Ishikawa (cell line): Measurements from ENCODE around the gene OTP.

Source experiments
- CEBPB ChIP-seq: IDR thresholded peaks from 2 replicates; pipeline ENCODE4 v1.6.1; 2012
- CREB1 ChIP-seq: IDR thresholded peaks from 2 replicates; pipeline ENCODE4 v1.6.1; 2012; ENCODE audit warnings: low read depth
- EGR1 ChIP-seq: IDR thresholded peaks from 2 replicates; pipeline ENCODE4 v1.6.1; 2012
- EP300 ChIP-seq: IDR thresholded peaks from 2 replicates; pipeline ENCODE4 v1.6.1; 2012; ENCODE audit warnings: borderline replicate concordance
- FOXM1 ChIP-seq: IDR thresholded peaks from 2 replicates; pipeline ENCODE4 v1.6.1; 2012; ENCODE audit warnings: low read depth, borderline replicate concordance
- NFIC ChIP-seq: IDR thresholded peaks from 2 replicates; pipeline ENCODE4 v1.6.1; 2012
- RAD21 ChIP-seq: IDR thresholded peaks from 2 replicates; pipeline ENCODE4 v1.6.1; 2012; ENCODE audit warnings: low read depth
- TAF1 ChIP-seq: IDR thresholded peaks from 2 replicates; pipeline ENCODE4 v1.6.1; 2012; ENCODE audit warnings: low read depth, mild to moderate bottlenecking
- TCF12 ChIP-seq: IDR thresholded peaks from 2 replicates; pipeline ENCODE4 v1.6.1; 2012; ENCODE audit warnings: low read depth
- TEAD4 ChIP-seq: IDR thresholded peaks from 2 replicates; pipeline ENCODE4 v1.6.1; 2012
- YY1 ChIP-seq: IDR thresholded peaks from 2 replicates; pipeline ENCODE4 v1.6.1; 2012; ENCODE audit warnings: low read depth
- ZBTB7A ChIP-seq: IDR thresholded peaks from 2 replicates; pipeline ENCODE4 v1.6.1; 2012; ENCODE audit warnings: low read depth
- TF ChIP-seq, protein P1 (sequence below): IDR thresholded peaks from 2 replicates; pipeline ENCODE4 v1.6.1; 2012; ENCODE audit warnings: low read depth, mild to moderate bottlenecking
- TF ChIP-seq, protein P2 (sequence below): IDR thresholded peaks from 2 replicates; pipeline ENCODE4 v1.6.1; 2012
- TF ChIP-seq, protein P3 (sequence below): IDR thresholded peaks from 2 replicates; pipeline ENCODE4 v1.6.1; 2012

Gene OTP

DNA sequence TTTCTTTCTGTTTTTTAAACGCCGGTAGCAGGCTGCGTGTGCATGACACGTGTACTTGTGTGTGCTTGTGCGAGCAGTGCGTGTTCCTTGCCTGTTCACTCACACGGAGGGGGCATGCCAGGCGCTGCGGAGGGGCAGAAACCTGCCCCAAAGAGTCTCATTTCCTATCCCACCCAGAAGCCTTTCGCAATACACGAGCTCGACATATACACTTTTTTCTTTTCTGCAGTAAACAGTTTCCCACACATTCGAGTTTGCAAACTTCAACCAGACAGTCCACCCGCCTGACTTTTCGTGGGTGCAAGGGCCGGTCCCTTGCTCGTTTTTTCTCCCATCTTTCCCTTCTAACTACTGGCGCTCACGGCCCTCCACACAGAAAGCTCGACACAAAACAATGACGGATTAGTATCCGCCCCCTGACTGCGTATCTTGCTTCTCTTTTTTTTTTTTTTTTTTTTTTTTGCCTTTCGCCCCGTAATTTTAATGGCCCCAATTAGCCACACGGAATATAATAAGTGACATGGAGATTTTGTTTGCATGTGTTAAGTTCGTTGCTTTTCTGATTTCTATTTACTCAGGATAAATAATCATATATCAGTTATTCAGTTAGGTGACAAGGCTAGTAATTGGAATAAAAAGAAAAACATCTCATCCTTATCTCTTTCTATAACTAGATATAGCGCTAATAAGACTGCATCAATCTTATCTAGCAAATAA, 5.3 kb upstream of the OTP start:
- TF ChIP-seq ZBTB7A (no peak), RAD21 (no peak), CEBPB (no peak), EGR1 (no peak), TAF1 (no peak), NFIC (no peak), EP300 (no peak), TEAD4 (no peak), FOXM1 (no peak), YY1 (no peak), CREB1 (no peak), TCF12 (no peak)
- TF ChIP-seq, protein P1, sequence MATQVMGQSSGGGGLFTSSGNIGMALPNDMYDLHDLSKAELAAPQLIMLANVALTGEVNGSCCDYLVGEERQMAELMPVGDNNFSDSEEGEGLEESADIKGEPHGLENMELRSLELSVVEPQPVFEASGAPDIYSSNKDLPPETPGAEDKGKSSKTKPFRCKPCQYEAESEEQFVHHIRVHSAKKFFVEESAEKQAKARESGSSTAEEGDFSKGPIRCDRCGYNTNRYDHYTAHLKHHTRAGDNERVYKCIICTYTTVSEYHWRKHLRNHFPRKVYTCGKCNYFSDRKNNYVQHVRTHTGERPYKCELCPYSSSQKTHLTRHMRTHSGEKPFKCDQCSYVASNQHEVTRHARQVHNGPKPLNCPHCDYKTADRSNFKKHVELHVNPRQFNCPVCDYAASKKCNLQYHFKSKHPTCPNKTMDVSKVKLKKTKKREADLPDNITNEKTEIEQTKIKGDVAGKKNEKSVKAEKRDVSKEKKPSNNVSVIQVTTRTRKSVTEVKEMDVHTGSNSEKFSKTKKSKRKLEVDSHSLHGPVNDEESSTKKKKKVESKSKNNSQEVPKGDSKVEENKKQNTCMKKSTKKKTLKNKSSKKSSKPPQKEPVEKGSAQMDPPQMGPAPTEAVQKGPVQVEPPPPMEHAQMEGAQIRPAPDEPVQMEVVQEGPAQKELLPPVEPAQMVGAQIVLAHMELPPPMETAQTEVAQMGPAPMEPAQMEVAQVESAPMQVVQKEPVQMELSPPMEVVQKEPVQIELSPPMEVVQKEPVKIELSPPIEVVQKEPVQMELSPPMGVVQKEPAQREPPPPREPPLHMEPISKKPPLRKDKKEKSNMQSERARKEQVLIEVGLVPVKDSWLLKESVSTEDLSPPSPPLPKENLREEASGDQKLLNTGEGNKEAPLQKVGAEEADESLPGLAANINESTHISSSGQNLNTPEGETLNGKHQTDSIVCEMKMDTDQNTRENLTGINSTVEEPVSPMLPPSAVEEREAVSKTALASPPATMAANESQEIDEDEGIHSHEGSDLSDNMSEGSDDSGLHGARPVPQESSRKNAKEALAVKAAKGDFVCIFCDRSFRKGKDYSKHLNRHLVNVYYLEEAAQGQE = no peak
- TF ChIP-seq, protein P2, sequence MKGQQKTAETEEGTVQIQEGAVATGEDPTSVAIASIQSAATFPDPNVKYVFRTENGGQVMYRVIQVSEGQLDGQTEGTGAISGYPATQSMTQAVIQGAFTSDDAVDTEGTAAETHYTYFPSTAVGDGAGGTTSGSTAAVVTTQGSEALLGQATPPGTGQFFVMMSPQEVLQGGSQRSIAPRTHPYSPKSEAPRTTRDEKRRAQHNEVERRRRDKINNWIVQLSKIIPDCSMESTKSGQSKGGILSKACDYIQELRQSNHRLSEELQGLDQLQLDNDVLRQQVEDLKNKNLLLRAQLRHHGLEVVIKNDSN = no peak
- TF ChIP-seq, protein P3, sequence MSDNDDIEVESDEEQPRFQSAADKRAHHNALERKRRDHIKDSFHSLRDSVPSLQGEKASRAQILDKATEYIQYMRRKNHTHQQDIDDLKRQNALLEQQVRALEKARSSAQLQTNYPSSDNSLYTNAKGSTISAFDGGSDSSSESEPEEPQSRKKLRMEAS = no peak

DNA sequence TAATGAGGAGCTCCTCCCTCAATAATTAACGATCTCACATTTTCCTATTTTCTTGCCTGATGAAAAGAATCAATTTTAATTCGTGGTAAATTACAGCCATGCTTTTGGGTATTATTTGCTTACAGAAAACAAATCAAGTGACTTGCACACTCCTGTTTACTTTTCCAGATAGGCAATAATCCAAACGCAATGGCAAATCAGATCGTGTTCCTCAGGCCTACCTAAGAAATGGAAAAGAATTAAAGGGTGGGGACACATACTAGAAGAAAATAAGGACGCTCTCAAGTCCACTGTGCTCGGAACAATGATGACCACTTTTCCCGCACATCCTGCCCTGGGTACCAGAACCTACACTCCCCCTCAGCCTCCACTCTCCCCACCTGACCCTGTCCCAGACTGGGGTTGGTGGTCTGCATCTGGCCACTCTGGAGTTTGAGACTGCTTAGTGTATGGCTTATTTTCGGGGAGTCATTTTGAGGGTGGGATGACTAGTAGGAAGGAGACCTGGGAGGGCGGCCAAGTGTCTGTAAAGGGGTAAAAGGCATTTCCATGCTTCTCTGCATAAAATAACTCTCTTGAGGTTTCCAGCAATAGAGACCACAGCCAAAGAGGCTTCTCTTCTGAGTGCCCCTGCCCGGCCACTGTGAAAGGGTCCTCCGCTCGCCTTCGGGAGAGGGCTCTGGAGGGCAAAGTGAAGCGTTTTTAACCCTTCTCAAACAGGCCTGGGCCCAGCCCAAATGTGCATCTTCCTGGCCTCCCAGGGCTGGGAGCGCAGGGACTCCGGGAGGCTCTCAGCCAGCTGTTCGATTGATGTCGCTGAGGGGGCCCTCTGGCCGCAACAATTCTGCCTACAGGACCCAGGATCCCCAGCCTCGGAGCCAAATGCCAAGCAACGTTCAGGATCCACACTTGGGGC, 4.5 kb upstream of the OTP start:
- TF ChIP-seq NFIC = no peak
- no peak for TF ChIP-seq EP300
- TF ChIP-seq, protein P3 = no peak
- no peak for TF ChIP-seq EGR1
- no peak for TF ChIP-seq ZBTB7A
- TF ChIP-seq, protein P2 = no peak
- TF ChIP-seq CREB1 = no peak
- TF ChIP-seq TAF1 = no peak
- no peak for TF ChIP-seq FOXM1
- TF ChIP-seq RAD21 = no peak
- TF ChIP-seq, protein P1 = no peak
- TF ChIP-seq CEBPB = no peak
- no peak for TF ChIP-seq YY1
- TF ChIP-seq TEAD4 = no peak

DNA sequence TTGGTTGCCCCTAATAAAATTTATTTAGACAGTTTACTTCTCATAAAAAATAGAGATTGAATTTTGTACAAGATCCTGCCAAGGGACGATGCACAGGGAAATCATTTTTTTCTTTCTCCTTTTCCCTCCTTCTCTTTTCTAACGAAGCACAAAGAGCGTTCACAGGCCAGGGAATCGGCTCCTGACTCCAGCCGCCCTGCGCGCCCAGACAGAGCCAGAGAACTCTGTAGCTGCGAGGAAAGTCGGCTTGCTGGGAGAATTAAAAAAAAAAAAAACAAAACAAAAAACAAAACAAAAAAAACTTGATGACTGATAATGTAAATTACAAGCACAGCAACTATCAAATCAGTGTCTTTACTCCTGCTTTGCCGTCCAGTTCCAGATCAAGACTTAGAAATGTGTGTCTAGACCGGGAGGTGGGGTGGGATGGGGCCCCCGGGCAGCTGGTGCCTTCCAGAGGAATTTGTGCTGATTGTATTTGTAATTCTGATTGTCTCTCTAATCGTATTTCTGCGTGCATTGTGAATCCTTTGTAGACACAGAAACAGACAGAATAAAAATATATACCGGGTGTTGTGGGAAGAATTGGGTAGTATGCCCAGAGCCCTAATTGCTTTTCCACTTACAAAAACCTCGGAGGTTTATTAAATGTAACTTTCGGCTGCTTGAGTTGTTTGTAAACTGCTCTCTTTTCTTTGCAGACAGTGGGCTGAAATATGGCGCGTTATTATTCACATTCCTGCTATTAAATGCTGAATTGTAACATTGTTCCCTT, 3.6 kb upstream of the OTP start:
- no peak for TF ChIP-seq CEBPB
- no peak for TF ChIP-seq CREB1
- TF ChIP-seq ZBTB7A = no peak
- no peak for TF ChIP-seq RAD21
- TF ChIP-seq, protein P2 = no peak
- TF ChIP-seq TCF12 = no peak
- TF ChIP-seq, protein P3 = no peak
- no peak for TF ChIP-seq TAF1
- TF ChIP-seq NFIC = no peak
- no peak for TF ChIP-seq YY1

DNA sequence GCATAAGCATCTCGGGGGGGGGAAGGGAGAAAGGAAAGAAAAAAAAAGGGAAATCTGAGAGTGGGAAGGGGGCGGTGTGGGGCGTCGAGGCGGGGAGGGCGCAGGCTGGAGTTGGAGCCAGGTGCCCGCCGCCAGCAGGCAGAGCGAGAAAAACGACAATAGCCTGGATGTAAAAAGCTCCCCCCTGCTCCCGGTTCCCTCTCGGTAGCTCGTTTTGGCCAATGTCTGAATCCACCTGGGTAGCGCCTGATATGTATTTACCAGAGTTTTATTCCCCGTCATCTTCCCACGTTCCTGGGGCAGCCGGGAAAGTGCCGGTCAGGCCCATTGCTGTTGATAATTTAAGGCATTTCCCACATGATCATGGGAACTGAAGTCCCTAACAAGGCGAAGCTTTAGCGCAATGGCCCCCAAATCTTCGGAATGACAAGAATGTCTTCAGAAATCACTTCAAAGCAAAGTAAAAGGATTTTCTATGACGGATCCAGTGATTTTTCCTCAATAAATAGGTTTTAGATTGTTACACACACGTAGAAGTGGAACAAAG, 3.0 kb upstream of the OTP start:
- TF ChIP-seq EP300 (no peak), NFIC (no peak), CEBPB (no peak)
